HG02759 (cell line): Measurements from ENCODE around the gene MAN1C1.
"Not testable (repeated sequence)": the region's sequence is repeated elsewhere in the genome, so short reads cannot be mapped to it uniquely, and the experiment has no call there.

Experiments used
- ATAC-seq: cut with Tn5 transposase; IDR thresholded peaks from one replicate; pipeline ENCODE4 v1.9.1; 2021; ENCODE audit warnings: mild to moderate bottlenecking, moderate library complexity; ENCODE audit not compliant: unreplicated experiment

MAN1C1 gene

GRCh38 chr1:25631750-25632485 is 15.3 kb downstream of the MAN1C1 start:
- ATAC-seq: no peak

- no peak for ATAC-seq
Measured at GRCh38 chr1:25634066-25634465, 17.5 kb downstream of the MAN1C1 start.

- ATAC-seq: no peak
Measured at GRCh38 chr1:25634896-25635295, 18.3 kb downstream of the MAN1C1 start.

GRCh38 chr1:25636141-25636540 is 19.6 kb downstream of the MAN1C1 start:
- not testable (repeated sequence) for ATAC-seq

GRCh38 chr1:25640646-25641328 is 24.2 kb downstream of the MAN1C1 start:
- ATAC-seq: no peak

- no peak for ATAC-seq
Measured at GRCh38 chr1:25641329-25641725, 24.7 kb downstream of the MAN1C1 start.

- ATAC-seq: no peak
Measured at GRCh38 chr1:25641931-25642573, 25.5 kb downstream of the MAN1C1 start.

- ATAC-seq: no peak
Measured at GRCh38 chr1:25642574-25643108, 26.1 kb downstream of the MAN1C1 start.

- no peak for ATAC-seq
Measured at GRCh38 chr1:25643929-25644328, 27.3 kb downstream of the MAN1C1 start.

- no peak for ATAC-seq
Measured at GRCh38 chr1:25644962-25645361, 28.4 kb downstream of the MAN1C1 start.

GRCh38 chr1:25645637-25646400 is 29.2 kb downstream of the MAN1C1 start:
- no peak for ATAC-seq

- ATAC-seq: no peak
Measured at GRCh38 chr1:25647106-25647505, 30.5 kb downstream of the MAN1C1 start.

- ATAC-seq: no peak
Measured at GRCh38 chr1:25647863-25648262, 31.3 kb downstream of the MAN1C1 start.

- ATAC-seq: no peak
Measured at GRCh38 chr1:25648681-25649440, 32.3 kb downstream of the MAN1C1 start.

- no peak for ATAC-seq
Measured at GRCh38 chr1:25649505-25650288, 33.1 kb downstream of the MAN1C1 start.

GRCh38 chr1:25650289-25650576 is 33.6 kb downstream of the MAN1C1 start:
- ATAC-seq: no peak

GRCh38 chr1:25651036-25651640 is 34.5 kb downstream of the MAN1C1 start:
- ATAC-seq: no peak

GRCh38 chr1:25651824-25652741 is 35.5 kb downstream of the MAN1C1 start:
- ATAC-seq: no peak
